ENCODE data around the gene TMEM140. TPM values are rescaled to one million over a fixed set of nuclear protein-coding genes. Genes with fewer than 3 reads are reported as not detected.
"Not testable (repeated sequence)": the region's sequence is repeated elsewhere in the genome, so short reads cannot be mapped to it uniquely, and the experiment has no call there.

The TMEM140 gene
- total RNA-seq, 1 donor from 2014 or later = 16.5 TPM

GRCh38 chr7:135207406-135208101 is 59.7 kb downstream of the TMEM140 start:
- no peak for ATAC-seq
- no peak for DNase-seq
- intact Hi-C loops (cut with micrococcal nuclease) = no loop called here

GRCh38 chr7:135208102-135208793 is 60.4 kb downstream of the TMEM140 start:
- intact Hi-C loops (cut with micrococcal nuclease) = no loop called here
- DNase-seq (no peak), ATAC-seq (no peak)

GRCh38 chr7:135209225-135209834 is 61.5 kb downstream of the TMEM140 start:
- intact Hi-C loops (cut with micrococcal nuclease) = no loop called here
- DNase-seq (no peak), ATAC-seq (no peak)

GRCh38 chr7:135210888-135211178 is 63.0 kb downstream of the TMEM140 start:
- DNase-seq (no peak), ATAC-seq (no peak)
- intact Hi-C loops (cut with micrococcal nuclease) = no loop called here

GRCh38 chr7:135211179-135211945 is 63.5 kb downstream of the TMEM140 start, which contains the start of gene WDR91:
WDR91 (minus strand) TSS chr7:135211526; CDS start chr7:135211502, 24 bp downstream.
- DNase-seq (peak; percentile 98), ATAC-seq (peak; percentile 98)
- intact Hi-C loops (cut with micrococcal nuclease) = no loop called here

- DNase-seq (peak; percentile 61), ATAC-seq (peak; percentile 37)
- intact Hi-C loops (cut with micrococcal nuclease) = not testable (repeated sequence)
Observed at GRCh38 chr7:135211946-135212685, 64.2 kb downstream of the TMEM140 start.

- intact Hi-C loops (cut with micrococcal nuclease) = no loop called here
- DNase-seq = no peak
- no peak for ATAC-seq
Observed at GRCh38 chr7:135213831-135214230, 66.0 kb downstream of the TMEM140 start.

- no peak for ATAC-seq
- no peak for DNase-seq
- intact Hi-C loops (cut with micrococcal nuclease) = no loop called here
Observed at GRCh38 chr7:135215180-135215579, 67.3 kb downstream of the TMEM140 start.

GRCh38 chr7:135215698-135216097 is 67.8 kb downstream of the TMEM140 start:
- no peak for DNase-seq
- intact Hi-C loops (cut with micrococcal nuclease) = no loop called here
- ATAC-seq = no peak

Small RNA genes within 50 kb of the gene (microRNA-seq; reads per million reads assigned to microRNA genes)
- gene MIR6509 (ENCODE audit: borderline number of aligned reads) = not detected

Other genes with a start within 250 kb of the TMEM140 start
- gene AGBL3, start 161.6 kb upstream of the TMEM140 start, total RNA-seq = 1.1 TPM
- gene CYREN, start 22.6 kb downstream of the TMEM140 start, total RNA-seq = 25.2 TPM
- gene WDR91, start 63.5 kb downstream of the TMEM140 start, total RNA-seq = 6.3 TPM
- gene STRA8, start 85.8 kb downstream of the TMEM140 start, total RNA-seq = not detected